ENCODE measurements around the gene ANKDD1A.

ANKDD1A gene

DNA sequence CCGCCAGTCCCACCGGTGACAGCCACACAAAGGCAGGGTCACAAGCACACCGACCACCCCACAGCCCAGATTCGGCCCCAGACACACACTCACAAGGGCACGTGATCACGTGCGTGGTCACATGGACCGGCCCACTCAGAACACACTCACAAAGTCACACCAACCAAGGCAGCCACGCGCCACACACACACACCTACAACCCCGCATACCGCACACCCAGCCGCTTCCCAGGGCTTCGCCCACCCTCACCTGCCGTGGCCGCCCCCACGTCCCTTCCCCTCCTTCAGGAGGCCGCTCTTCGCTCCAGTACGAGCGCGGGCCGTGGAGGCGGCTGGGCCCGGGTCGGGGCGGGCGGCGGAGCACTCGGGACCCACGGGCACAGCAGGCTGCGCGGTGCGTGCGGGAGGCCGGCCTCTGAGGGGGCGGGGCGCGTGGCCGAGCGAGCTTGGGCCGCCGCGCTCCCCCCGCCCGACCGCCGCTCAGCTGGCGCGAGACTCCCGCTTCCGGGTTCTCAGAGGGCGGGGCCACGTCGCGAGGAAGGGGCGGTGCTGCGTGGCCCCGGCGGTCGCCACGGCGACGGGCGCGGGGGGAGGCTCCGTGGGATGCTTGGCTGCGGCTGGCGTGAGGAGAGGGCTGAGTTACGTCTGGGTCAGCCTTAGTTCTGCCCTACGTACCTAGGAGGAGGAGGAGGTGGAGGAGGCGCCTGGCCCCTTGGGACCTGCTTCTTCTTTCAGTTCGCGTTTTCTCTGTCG is 77.9 kb downstream of the ANKDD1A start, which contains the start of gene SPG21:
Gene SPG21 (minus strand): TSS at position 499 of the 752 bp plus-strand sequence. CDS start 6,345 bp downstream, outside the sequence.
- Histone ChIP-seq H3K27ac (ENCODE audit: insufficient read depth, low read depth, low read length, poor library complexity, severe bottlenecking) (peak within 1 kb of the TSS; percentile 84), H3K9me3 (ENCODE audit: control insufficient read depth, low read length) (no peaks in the 10 kb centered on the region), H3K36me3 (ENCODE audit: control insufficient read depth, insufficient read depth, low read length) (no peaks in the 10 kb centered on the region), H3K27me3 (ENCODE audit: control insufficient read depth, insufficient read depth, low read length, poor library complexity, severe bottlenecking) (no peaks in the 10 kb centered on the region), H3K4me3 (ENCODE audit: insufficient read depth, low read depth, low read length) (peak within 1 kb of the TSS; percentile 67), H3K4me1 (ENCODE audit: control insufficient read depth, insufficient read depth, low read length) (peaks cover 6% of the 10 kb centered on the region)
- WGBS, 2 experiments: 0 to 1% methylated on average over 75 of the region's 75 CpGs

GRCh38 chr15:64990168-64990470 is 78.4 kb downstream of the ANKDD1A start:
- H3K27ac ChIP-seq (ENCODE audit: insufficient read depth, low read depth, low read length, poor library complexity, severe bottlenecking): peak overlapping the region; percentile 22
- no peaks in the 10 kb centered on the region for H3K9me3 ChIP-seq (ENCODE audit: control insufficient read depth, low read length)
- 5 to 7% methylated on average over 6 to 8 of the region's 9 CpGs for WGBS, 2 experiments
- H3K4me1 ChIP-seq (ENCODE audit: control insufficient read depth, insufficient read depth, low read length): peaks cover 6% of the 10 kb centered on the region
- H3K27me3 ChIP-seq (ENCODE audit: control insufficient read depth, insufficient read depth, low read length, poor library complexity, severe bottlenecking): no peaks in the 10 kb centered on the region
- H3K36me3 ChIP-seq (ENCODE audit: control insufficient read depth, insufficient read depth, low read length): no peaks in the 10 kb centered on the region
- H3K4me3 ChIP-seq (ENCODE audit: insufficient read depth, low read depth, low read length): peak overlapping the region; percentile 67

DNA sequence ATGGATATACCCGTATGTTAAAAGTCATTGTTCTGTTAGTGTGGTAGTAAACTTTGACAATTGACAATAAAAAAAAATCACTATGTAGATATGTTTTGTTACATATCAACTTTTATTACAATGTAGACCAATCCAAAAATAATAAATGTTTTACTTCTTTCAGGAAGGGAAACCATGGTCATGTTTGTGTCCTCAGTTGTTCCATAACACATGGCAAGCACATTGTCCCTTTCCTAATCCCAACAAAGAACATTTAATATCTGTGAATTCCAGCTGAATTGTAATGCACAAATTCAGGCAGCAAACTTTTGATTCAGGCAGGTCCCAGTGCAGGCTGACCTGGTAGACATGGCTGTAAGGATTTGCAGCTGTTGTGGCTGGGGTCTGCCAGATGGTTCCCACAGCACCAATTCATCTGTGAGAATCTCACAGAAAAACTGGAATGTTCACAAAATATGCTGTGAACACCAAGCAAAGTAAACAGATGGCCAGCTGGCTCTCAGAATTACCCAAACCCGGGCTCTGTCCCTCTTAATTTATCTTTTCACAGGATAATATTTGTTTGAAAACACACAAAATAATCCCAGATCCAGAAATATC is 79.9 kb downstream of the ANKDD1A start:
- Histone ChIP-seq H3K4me3 (ENCODE audit: insufficient read depth, low read depth, low read length) (no peak overlapping the region), H3K27ac (ENCODE audit: insufficient read depth, low read depth, low read length, poor library complexity, severe bottlenecking) (no peak overlapping the region), H3K4me1 (ENCODE audit: control insufficient read depth, insufficient read depth, low read length) (peaks cover 6% of the 10 kb centered on the region), H3K27me3 (ENCODE audit: control insufficient read depth, insufficient read depth, low read length, poor library complexity, severe bottlenecking) (no peaks in the 10 kb centered on the region), H3K9me3 (ENCODE audit: control insufficient read depth, low read length) (no peaks in the 10 kb centered on the region), H3K36me3 (ENCODE audit: control insufficient read depth, insufficient read depth, low read length) (no peaks in the 10 kb centered on the region)
- 83 to 93% methylated on average over 1 of the region's 2 CpGs for WGBS, 2 experiments

DNA sequence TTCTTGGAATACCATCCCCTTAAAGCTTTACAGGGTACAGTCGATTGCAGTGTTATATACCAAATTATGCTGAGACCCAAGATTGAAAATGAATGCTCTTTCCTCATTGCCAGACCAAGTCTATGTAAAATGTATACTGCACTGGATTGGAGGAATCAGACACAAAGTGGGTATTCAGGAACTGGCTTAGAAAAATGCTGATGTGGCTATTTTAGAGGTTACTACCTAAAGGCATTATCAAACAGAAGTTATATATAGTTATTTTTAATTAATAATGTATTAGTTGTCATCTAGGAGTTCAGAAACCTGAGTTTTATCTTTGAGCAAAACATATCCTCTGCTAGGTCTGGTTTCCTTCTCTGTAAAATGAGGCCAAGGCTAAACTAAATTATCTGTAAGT is 81.6 kb downstream of the ANKDD1A start:
- Histone ChIP-seq H3K9me3 (ENCODE audit: control insufficient read depth, low read length) (no peaks in the 10 kb centered on the region), H3K4me1 (ENCODE audit: control insufficient read depth, insufficient read depth, low read length) (peaks cover 6% of the 10 kb centered on the region), H3K27ac (ENCODE audit: insufficient read depth, low read depth, low read length, poor library complexity, severe bottlenecking) (no peak overlapping the region), H3K4me3 (ENCODE audit: insufficient read depth, low read depth, low read length) (no peak overlapping the region), H3K27me3 (ENCODE audit: control insufficient read depth, insufficient read depth, low read length, poor library complexity, severe bottlenecking) (no peaks in the 10 kb centered on the region), H3K36me3 (ENCODE audit: control insufficient read depth, insufficient read depth, low read length) (no peaks in the 10 kb centered on the region)
- whole genome bisulfite sequencing, 2 experiments: 89 to 92% methylated on average over 1 of the region's 1 CpG

DNA sequence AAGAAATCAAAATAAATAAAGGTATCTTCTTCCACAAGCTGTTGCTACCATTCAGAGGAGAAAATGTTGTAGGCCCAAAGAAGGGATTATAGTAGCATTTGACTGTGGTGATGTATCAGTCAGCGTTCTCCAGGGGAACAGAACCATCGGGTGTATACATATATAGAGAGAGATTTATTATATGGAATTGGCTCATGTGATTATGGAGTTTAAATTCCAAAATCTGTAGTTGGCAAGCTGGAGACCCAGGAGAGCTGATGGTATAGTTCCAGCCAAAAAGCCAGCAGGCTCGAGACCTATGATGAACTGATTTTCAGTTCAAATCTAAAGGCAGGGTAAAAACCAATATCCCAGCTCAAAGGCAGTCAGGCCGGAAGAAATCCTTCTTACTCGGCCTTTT is 85.4 kb downstream of the ANKDD1A start:
- Histone ChIP-seq H3K4me3 (ENCODE audit: insufficient read depth, low read depth, low read length) (no peak overlapping the region), H3K4me1 (ENCODE audit: control insufficient read depth, insufficient read depth, low read length) (no peaks in the 10 kb centered on the region), H3K27me3 (ENCODE audit: control insufficient read depth, insufficient read depth, low read length, poor library complexity, severe bottlenecking) (no peaks in the 10 kb centered on the region), H3K9me3 (ENCODE audit: control insufficient read depth, low read length) (no peaks in the 10 kb centered on the region), H3K36me3 (ENCODE audit: control insufficient read depth, insufficient read depth, low read length) (no peaks in the 10 kb centered on the region), H3K27ac (ENCODE audit: insufficient read depth, low read depth, low read length, poor library complexity, severe bottlenecking) (no peak overlapping the region)
- 90 to 91% methylated on average over 5 of the region's 5 CpGs for whole genome bisulfite sequencing, 2 experiments

DNA sequence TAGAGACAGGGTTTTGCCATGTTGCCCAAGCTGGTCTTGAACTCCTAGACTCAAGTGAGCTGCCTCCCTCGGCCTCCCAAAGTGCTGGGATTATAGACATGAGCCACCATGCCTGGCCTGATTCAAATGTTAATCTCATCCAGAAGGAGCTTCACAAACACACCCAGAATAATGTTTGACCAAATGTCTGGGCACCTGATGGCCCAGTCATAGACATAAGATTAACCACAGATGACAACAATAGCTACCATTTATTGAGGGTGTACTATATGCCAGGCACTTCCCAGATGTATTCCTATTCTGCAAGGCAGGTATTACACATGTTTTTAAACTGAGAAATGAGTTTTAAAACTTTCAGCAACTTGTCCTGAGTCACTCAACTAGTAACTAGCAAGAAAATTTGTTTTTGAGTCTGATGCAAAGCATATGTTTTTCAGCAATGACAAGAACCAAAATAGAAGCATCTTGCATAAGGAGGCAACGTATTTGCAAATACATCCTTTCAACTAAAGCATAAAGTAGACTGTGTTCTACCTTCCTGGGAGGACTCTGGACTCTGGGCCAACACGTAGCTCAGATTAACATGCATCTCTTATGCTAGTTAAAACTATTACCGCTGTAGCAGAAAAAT is 86.2 kb downstream of the ANKDD1A start:
- Histone ChIP-seq H3K9me3 (ENCODE audit: control insufficient read depth, low read length) (no peaks in the 10 kb centered on the region), H3K4me1 (ENCODE audit: control insufficient read depth, insufficient read depth, low read length) (no peaks in the 10 kb centered on the region), H3K27ac (ENCODE audit: insufficient read depth, low read depth, low read length, poor library complexity, severe bottlenecking) (no peak overlapping the region), H3K36me3 (ENCODE audit: control insufficient read depth, insufficient read depth, low read length) (no peaks in the 10 kb centered on the region), H3K4me3 (ENCODE audit: insufficient read depth, low read depth, low read length) (no peak overlapping the region), H3K27me3 (ENCODE audit: control insufficient read depth, insufficient read depth, low read length, poor library complexity, severe bottlenecking) (no peaks in the 10 kb centered on the region)
- 91 to 95% methylated on average over 4 of the region's 4 CpGs for WGBS, 2 experiments

GRCh38 chr15:65004993-65005392 is 93.3 kb downstream of the ANKDD1A start:
- no peaks in the 10 kb centered on the region for H3K9me3 ChIP-seq (ENCODE audit: control insufficient read depth, low read length)
- no peak overlapping the region for H3K4me3 ChIP-seq (ENCODE audit: insufficient read depth, low read depth, low read length)
- H3K27me3 ChIP-seq (ENCODE audit: control insufficient read depth, insufficient read depth, low read length, poor library complexity, severe bottlenecking): no peaks in the 10 kb centered on the region
- no peak overlapping the region for H3K27ac ChIP-seq (ENCODE audit: insufficient read depth, low read depth, low read length, poor library complexity, severe bottlenecking)
- WGBS, 2 experiments: 92 to 97% methylated on average over 3 of the region's 3 CpGs
- H3K36me3 ChIP-seq (ENCODE audit: control insufficient read depth, insufficient read depth, low read length): no peaks in the 10 kb centered on the region
- no peaks in the 10 kb centered on the region for H3K4me1 ChIP-seq (ENCODE audit: control insufficient read depth, insufficient read depth, low read length)

GRCh38 chr15:65006876-65007275 is 95.2 kb downstream of the ANKDD1A start:
- no peak overlapping the region for H3K27ac ChIP-seq (ENCODE audit: insufficient read depth, low read depth, low read length, poor library complexity, severe bottlenecking)
- H3K4me3 ChIP-seq (ENCODE audit: insufficient read depth, low read depth, low read length): no peak overlapping the region
- 91 to 95% methylated on average over 3 of the region's 3 CpGs for WGBS, 2 experiments
- no peaks in the 10 kb centered on the region for H3K9me3 ChIP-seq (ENCODE audit: control insufficient read depth, low read length)
- no peaks in the 10 kb centered on the region for H3K4me1 ChIP-seq (ENCODE audit: control insufficient read depth, insufficient read depth, low read length)
- no peaks in the 10 kb centered on the region for H3K36me3 ChIP-seq (ENCODE audit: control insufficient read depth, insufficient read depth, low read length)
- H3K27me3 ChIP-seq (ENCODE audit: control insufficient read depth, insufficient read depth, low read length, poor library complexity, severe bottlenecking): no peaks in the 10 kb centered on the region

All from ectodermal cell (in vitro differentiated cells).